ENCODE measurements around the gene GPX8. TPM values are rescaled to one million over a fixed set of nuclear protein-coding genes. Genes with fewer than 3 reads are reported as not detected.

GPX8 gene
- total and polyA plus RNA-seq, 9 of the 15 experiments (the other 6 are each of a cell fraction or from before 2014, with no cell fraction given), result 0.62 to 1.8 (median 1.2) TPM

DNA sequence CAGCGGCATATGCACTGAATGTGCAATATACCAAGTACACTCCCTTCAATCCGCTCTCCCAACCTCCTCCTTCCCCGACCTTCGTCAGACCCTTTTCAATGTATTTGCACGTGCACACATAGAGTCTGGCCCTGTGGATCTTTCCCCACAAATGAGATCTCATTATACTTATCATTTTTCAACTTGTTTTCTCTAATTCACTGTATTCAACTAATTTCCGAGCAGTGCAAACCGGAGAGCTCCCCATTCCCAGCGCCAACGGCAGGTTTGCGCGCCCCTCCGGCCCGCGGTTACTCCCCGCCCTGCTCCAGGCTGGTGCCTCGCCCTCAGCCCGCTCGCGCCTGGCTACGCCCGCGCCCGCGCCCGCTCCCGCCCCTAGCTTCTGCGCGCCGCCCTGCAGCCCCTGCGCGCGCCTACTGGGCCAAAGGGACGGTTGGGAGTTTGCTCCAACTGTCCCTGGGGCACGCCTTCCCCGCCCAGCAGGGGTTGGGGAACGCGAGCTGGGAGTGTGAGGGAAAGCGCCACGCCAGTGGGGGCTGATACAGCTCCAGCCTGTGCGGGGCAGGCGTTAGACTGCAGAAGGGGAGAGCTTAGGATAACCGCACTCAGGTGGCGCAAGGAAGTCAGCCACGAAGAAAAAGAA, 16.3 kb downstream of the GPX8 start (continued):
- TF ChIP-seq, protein P1, sequence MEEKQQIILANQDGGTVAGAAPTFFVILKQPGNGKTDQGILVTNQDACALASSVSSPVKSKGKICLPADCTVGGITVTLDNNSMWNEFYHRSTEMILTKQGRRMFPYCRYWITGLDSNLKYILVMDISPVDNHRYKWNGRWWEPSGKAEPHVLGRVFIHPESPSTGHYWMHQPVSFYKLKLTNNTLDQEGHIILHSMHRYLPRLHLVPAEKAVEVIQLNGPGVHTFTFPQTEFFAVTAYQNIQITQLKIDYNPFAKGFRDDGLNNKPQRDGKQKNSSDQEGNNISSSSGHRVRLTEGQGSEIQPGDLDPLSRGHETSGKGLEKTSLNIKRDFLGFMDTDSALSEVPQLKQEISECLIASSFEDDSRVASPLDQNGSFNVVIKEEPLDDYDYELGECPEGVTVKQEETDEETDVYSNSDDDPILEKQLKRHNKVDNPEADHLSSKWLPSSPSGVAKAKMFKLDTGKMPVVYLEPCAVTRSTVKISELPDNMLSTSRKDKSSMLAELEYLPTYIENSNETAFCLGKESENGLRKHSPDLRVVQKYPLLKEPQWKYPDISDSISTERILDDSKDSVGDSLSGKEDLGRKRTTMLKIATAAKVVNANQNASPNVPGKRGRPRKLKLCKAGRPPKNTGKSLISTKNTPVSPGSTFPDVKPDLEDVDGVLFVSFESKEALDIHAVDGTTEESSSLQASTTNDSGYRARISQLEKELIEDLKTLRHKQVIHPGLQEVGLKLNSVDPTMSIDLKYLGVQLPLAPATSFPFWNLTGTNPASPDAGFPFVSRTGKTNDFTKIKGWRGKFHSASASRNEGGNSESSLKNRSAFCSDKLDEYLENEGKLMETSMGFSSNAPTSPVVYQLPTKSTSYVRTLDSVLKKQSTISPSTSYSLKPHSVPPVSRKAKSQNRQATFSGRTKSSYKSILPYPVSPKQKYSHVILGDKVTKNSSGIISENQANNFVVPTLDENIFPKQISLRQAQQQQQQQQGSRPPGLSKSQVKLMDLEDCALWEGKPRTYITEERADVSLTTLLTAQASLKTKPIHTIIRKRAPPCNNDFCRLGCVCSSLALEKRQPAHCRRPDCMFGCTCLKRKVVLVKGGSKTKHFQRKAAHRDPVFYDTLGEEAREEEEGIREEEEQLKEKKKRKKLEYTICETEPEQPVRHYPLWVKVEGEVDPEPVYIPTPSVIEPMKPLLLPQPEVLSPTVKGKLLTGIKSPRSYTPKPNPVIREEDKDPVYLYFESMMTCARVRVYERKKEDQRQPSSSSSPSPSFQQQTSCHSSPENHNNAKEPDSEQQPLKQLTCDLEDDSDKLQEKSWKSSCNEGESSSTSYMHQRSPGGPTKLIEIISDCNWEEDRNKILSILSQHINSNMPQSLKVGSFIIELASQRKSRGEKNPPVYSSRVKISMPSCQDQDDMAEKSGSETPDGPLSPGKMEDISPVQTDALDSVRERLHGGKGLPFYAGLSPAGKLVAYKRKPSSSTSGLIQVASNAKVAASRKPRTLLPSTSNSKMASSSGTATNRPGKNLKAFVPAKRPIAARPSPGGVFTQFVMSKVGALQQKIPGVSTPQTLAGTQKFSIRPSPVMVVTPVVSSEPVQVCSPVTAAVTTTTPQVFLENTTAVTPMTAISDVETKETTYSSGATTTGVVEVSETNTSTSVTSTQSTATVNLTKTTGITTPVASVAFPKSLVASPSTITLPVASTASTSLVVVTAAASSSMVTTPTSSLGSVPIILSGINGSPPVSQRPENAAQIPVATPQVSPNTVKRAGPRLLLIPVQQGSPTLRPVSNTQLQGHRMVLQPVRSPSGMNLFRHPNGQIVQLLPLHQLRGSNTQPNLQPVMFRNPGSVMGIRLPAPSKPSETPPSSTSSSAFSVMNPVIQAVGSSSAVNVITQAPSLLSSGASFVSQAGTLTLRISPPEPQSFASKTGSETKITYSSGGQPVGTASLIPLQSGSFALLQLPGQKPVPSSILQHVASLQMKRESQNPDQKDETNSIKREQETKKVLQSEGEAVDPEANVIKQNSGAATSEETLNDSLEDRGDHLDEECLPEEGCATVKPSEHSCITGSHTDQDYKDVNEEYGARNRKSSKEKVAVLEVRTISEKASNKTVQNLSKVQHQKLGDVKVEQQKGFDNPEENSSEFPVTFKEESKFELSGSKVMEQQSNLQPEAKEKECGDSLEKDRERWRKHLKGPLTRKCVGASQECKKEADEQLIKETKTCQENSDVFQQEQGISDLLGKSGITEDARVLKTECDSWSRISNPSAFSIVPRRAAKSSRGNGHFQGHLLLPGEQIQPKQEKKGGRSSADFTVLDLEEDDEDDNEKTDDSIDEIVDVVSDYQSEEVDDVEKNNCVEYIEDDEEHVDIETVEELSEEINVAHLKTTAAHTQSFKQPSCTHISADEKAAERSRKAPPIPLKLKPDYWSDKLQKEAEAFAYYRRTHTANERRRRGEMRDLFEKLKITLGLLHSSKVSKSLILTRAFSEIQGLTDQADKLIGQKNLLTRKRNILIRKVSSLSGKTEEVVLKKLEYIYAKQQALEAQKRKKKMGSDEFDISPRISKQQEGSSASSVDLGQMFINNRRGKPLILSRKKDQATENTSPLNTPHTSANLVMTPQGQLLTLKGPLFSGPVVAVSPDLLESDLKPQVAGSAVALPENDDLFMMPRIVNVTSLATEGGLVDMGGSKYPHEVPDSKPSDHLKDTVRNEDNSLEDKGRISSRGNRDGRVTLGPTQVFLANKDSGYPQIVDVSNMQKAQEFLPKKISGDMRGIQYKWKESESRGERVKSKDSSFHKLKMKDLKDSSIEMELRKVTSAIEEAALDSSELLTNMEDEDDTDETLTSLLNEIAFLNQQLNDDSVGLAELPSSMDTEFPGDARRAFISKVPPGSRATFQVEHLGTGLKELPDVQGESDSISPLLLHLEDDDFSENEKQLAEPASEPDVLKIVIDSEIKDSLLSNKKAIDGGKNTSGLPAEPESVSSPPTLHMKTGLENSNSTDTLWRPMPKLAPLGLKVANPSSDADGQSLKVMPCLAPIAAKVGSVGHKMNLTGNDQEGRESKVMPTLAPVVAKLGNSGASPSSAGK (IDR thresholded peaks at IDR 0.05), result peak; percentile 95
- TF ChIP-seq CTBP1 (IDR thresholded peaks at IDR 0.05; ENCODE audit: borderline replicate concordance) (peak; percentile 94), RB1 (IDR thresholded peaks at IDR 0.05; ENCODE audit: low read depth) (peak; percentile 89), HMGN3 (IDR thresholded peaks at IDR 0.05; ENCODE audit: borderline replicate concordance, extremely low read depth, insufficient read length, low read depth, low read length) (peak; percentile 81), RBBP5 (IDR thresholded peaks at IDR 0.05; ENCODE audit: borderline replicate concordance, insufficient read depth, low read length, poor library complexity, severe bottlenecking) (peak; percentile 35), NONO (IDR thresholded peaks at IDR 0.05; ENCODE audit: low read depth in 2 of 2, low read length in 1 of 2) (peak in 1 of 2 experiments; percentile 67; a peak in 1 of 4 replicates)
- TF ChIP-seq, protein P2, sequence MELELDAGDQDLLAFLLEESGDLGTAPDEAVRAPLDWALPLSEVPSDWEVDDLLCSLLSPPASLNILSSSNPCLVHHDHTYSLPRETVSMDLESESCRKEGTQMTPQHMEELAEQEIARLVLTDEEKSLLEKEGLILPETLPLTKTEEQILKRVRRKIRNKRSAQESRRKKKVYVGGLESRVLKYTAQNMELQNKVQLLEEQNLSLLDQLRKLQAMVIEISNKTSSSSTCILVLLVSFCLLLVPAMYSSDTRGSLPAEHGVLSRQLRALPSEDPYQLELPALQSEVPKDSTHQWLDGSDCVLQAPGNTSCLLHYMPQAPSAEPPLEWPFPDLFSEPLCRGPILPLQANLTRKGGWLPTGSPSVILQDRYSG (tag; conservative IDR thresholded peaks at IDR 0.05; ENCODE audit: low read depth), result 0 out of 2 replicates have a peak, but pooled peaks have one; percentile 20
- TF ChIP-seq, protein P3, sequence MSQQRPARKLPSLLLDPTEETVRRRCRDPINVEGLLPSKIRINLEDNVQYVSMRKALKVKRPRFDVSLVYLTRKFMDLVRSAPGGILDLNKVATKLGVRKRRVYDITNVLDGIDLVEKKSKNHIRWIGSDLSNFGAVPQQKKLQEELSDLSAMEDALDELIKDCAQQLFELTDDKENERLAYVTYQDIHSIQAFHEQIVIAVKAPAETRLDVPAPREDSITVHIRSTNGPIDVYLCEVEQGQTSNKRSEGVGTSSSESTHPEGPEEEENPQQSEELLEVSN (IDR thresholded peaks at IDR 0.05; ENCODE audit: borderline replicate concordance in 1 of 2, extremely low read depth in 1 of 2, insufficient read depth in 1 of 2, insufficient read length in 1 of 2, low read depth in 1 of 2, low read length in 1 of 2, poor library complexity in 1 of 2, severe bottlenecking in 1 of 2), result peak; percentile 89 to 96
- TF ChIP-seq, protein P4, sequence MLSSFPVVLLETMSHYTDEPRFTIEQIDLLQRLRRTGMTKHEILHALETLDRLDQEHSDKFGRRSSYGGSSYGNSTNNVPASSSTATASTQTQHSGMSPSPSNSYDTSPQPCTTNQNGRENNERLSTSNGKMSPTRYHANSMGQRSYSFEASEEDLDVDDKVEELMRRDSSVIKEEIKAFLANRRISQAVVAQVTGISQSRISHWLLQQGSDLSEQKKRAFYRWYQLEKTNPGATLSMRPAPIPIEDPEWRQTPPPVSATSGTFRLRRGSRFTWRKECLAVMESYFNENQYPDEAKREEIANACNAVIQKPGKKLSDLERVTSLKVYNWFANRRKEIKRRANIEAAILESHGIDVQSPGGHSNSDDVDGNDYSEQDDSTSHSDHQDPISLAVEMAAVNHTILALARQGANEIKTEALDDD (IDR thresholded peaks at IDR 0.05), result no peak
